ENCODE measurements around the gene FZD10.

- TF ChIP-seq CTCF (IDR thresholded peaks at IDR 0.05) (no peak), EP300 (IDR thresholded peaks at IDR 0.05) (no peak)
Measured at GRCh38 chr12:130141105-130141504, 21.2 kb upstream of the FZD10 start.

Data from ovary (tissue), 3 donors.